Activated CD4-positive, alpha-beta T cell treated with anti-CD3 and anti-CD28 coated beads, Interleukin-2, amount 10 ng/mL, durations not matched to agents 7 days and 5 days (primary cell): ENCODE measurements around the gene MAML3. TPM values are rescaled to one million over a fixed set of nuclear protein-coding genes. Genes with fewer than 3 reads are reported as not detected.

Experiments used
- CTCF ChIA-PET: fragments of 350-600 bp; sonication (Branson Sonifier 250); formaldehyde crosslinking; loops from one replicate; lab custom pipeline; 2021; ENCODE audit warnings: antibody characterized with exemption; lab: Charles Lee
- POLR2A ChIA-PET: fragments of 350-600 bp; sonication (Branson Sonifier 250); formaldehyde crosslinking; loops from one replicate; lab custom pipeline; 2021; ENCODE audit warnings: antibody characterized with exemption; lab: Charles Lee
- DNase-seq: peaks from one replicate; pipeline ENCODE4 v3.0.0-alpha.2; 2020
- H3K27ac Mint-ChIP-seq: one replicate; pipeline ENCODE4 v1.8.0; 2021; ENCODE audit warnings: mild to moderate bottlenecking, moderate library complexity, mixed read lengths
- H3K27me3 Mint-ChIP-seq: one replicate; pipeline ENCODE4 v1.8.0; 2021; ENCODE audit warnings: mixed read lengths
- H3K36me3 Mint-ChIP-seq: one replicate; pipeline ENCODE4 v1.8.0; 2021; ENCODE audit warnings: low read depth, mixed read lengths
- H3K4me1 Mint-ChIP-seq: one replicate; pipeline ENCODE4 v1.8.0; 2021; ENCODE audit warnings: mixed read lengths
- H3K4me3 Mint-ChIP-seq: one replicate; pipeline ENCODE4 v1.8.0; 2021; ENCODE audit warnings: mild to moderate bottlenecking, moderate library complexity, mixed read lengths
- H3K9me3 Mint-ChIP-seq: one replicate; pipeline ENCODE4 v1.8.0; 2021; ENCODE audit warnings: mixed read lengths
- total RNA-seq, 2 experiments: library from RNA; stranded (reverse); gene quantifications; one replicate each; pipeline ENCODE4 v1.2.3, GENCODE V29; 2021

Gene MAML3
- total RNA-seq, 2 experiments from 2014 or later = 2.0 to 2.2 TPM

DNA sequence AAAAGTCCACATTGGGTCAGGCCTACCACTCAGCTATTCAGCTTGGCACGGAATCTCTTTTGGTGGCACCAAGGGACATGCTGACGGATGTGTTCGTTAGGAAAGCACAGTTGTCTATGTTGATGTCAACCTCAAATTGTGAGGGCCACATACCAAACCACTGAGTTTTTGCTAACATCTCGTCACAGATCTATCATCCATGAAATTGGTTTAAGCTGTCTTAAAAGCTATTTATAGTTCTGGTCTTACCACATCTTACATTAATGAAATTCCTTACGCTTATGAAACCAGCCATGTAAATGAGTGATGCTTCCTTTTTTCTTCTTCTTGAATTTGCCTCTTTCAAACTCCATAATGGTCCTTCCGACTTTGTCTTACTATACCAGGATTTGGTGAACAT lies 386.8 kb downstream of the MAML3 start:
- CTCF ChIA-PET = no interaction called here
- Mint-ChIP-seq H3K27me3 (no peaks in the 10 kb centered on the region), H3K4me3 (no peak overlapping the region), H3K27ac (no peak overlapping the region), H3K4me1 (no peaks in the 10 kb centered on the region), H3K9me3 (no peaks in the 10 kb centered on the region), H3K36me3 (no peaks in the 10 kb centered on the region)
- no peak for DNase-seq
- POLR2A ChIA-PET = no interaction called here

DNA sequence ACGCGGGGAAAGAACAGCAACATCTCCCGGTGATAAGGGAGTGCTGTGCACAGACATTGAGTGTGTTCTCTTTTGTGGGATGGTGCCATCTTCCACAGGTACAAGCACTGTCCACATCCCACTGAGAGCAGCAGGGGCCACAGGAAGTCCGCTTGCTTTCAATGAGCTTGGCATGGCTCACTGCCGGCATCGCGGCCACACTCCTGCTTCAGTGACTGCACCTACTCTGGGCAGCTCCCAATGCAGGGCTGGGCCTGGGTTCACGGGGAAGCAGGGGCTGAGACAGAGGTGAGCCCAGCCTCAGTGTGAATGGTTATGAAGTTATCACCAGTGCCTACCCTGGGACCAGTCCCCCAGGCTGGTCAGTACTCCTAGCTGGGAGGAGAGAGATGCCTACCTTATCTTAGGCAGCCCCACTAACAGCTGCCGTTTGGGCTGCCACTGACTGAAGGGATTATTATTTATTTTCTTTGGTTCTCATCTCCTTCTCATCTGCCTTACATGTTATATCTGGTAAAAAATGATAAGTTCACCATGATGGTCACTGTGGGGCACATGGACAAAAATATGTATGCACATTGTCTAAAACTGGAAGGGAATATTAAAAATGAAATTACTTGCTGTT lies 389.2 kb downstream of the MAML3 start:
- DNase-seq = no peak
- no peaks in the 10 kb centered on the region for H3K36me3 Mint-ChIP-seq

GRCh38 chr4:139764182-139764581 lies 389.8 kb downstream of the MAML3 start:
- no peak overlapping the region for H3K27ac Mint-ChIP-seq
- DNase-seq = no peak
- ChIA-PET POLR2A (no interaction called here), CTCF (no interaction called here)
- H3K9me3 Mint-ChIP-seq = no peaks in the 10 kb centered on the region
- H3K4me3 Mint-ChIP-seq = no peak overlapping the region
- H3K36me3 Mint-ChIP-seq = no peaks in the 10 kb centered on the region
- no peaks in the 10 kb centered on the region for H3K4me1 Mint-ChIP-seq
- no peaks in the 10 kb centered on the region for H3K27me3 Mint-ChIP-seq

More for the DNA sequence above, 389.2 kb downstream of the MAML3 start:
- no peak overlapping the region for H3K27ac Mint-ChIP-seq
- no peaks in the 10 kb centered on the region for H3K27me3 Mint-ChIP-seq
- H3K9me3 Mint-ChIP-seq = no peaks in the 10 kb centered on the region
- POLR2A ChIA-PET = no interaction called here
- no peaks in the 10 kb centered on the region for H3K4me1 Mint-ChIP-seq
- no peak overlapping the region for H3K4me3 Mint-ChIP-seq
- CTCF ChIA-PET = no interaction called here

DNA sequence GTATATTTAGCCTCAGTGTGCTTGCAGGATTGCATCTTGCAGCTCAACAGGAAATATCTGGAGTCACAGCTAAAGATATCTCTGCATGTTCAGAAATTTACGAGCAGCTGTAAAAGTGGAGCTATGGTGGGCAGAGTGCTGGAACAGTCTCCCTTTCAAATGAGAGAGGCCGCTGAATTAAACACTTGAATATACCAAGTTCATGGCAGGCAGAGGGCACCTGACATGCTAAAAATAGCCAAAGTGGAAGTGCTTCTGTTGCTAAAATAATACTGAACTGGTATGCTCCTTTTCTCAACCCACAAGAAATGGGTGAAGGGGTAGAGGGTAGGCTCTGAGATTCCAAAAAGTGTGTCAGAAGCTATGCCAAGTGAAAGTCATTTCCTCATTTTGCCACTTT lies 390.3 kb downstream of the MAML3 start:
- Mint-ChIP-seq H3K4me3 (no peak overlapping the region), H3K27ac (no peak overlapping the region), H3K36me3 (no peaks in the 10 kb centered on the region), H3K4me1 (no peaks in the 10 kb centered on the region), H3K9me3 (no peaks in the 10 kb centered on the region), H3K27me3 (no peaks in the 10 kb centered on the region)
- ChIA-PET CTCF (no interaction called here), POLR2A (no interaction called here)
- DNase-seq = no peak

GRCh38 chr4:139763205-139763604 lies 390.8 kb downstream of the MAML3 start:
- Mint-ChIP-seq H3K4me3 (no peak overlapping the region), H3K4me1 (no peaks in the 10 kb centered on the region), H3K36me3 (no peaks in the 10 kb centered on the region), H3K27ac (no peak overlapping the region), H3K9me3 (no peaks in the 10 kb centered on the region), H3K27me3 (no peaks in the 10 kb centered on the region)
- DNase-seq = no peak
- CTCF ChIA-PET = no interaction called here
- POLR2A ChIA-PET = no interaction called here

GRCh38 chr4:139762720-139763119 lies 391.3 kb downstream of the MAML3 start:
- no peaks in the 10 kb centered on the region for H3K4me1 Mint-ChIP-seq
- no peaks in the 10 kb centered on the region for H3K9me3 Mint-ChIP-seq
- ChIA-PET POLR2A (no interaction called here), CTCF (no interaction called here)
- DNase-seq = no peak
- no peak overlapping the region for H3K27ac Mint-ChIP-seq
- H3K36me3 Mint-ChIP-seq = no peaks in the 10 kb centered on the region
- H3K27me3 Mint-ChIP-seq = no peaks in the 10 kb centered on the region
- no peak overlapping the region for H3K4me3 Mint-ChIP-seq

GRCh38 chr4:139761461-139761860 lies 392.5 kb downstream of the MAML3 start:
- H3K4me3 Mint-ChIP-seq = no peak overlapping the region

GRCh38 chr4:139760567-139760966 lies 393.4 kb downstream of the MAML3 start:
- ChIA-PET POLR2A (no interaction called here), CTCF (interaction anchor here (1.0 to 1.3 kb wide), 2 partner anchors 9 to 15 kb away, joined by 3 to 4 read pairs; no protein-coding TSS in a partner anchor)
- Mint-ChIP-seq H3K9me3 (no peaks in the 10 kb centered on the region), H3K27ac (no peak overlapping the region), H3K36me3 (no peaks in the 10 kb centered on the region), H3K27me3 (no peaks in the 10 kb centered on the region), H3K4me1 (no peaks in the 10 kb centered on the region), H3K4me3 (no peak overlapping the region)
- DNase-seq = no peak

More at GRCh38 chr4:139761461-139761860, 392.5 kb downstream of the MAML3 start:
- CTCF ChIA-PET = interaction anchor here (0.6 to 1.3 kb wide), 4 partner anchors 9 to 264 kb away, joined by 3 to 4 read pairs (median 4); no protein-coding TSS in a partner anchor
- no peaks in the 10 kb centered on the region for H3K9me3 Mint-ChIP-seq
- no peak overlapping the region for H3K27ac Mint-ChIP-seq
- no peaks in the 10 kb centered on the region for H3K27me3 Mint-ChIP-seq
- no peaks in the 10 kb centered on the region for H3K36me3 Mint-ChIP-seq
- no peaks in the 10 kb centered on the region for H3K4me1 Mint-ChIP-seq
- DNase-seq = no peak
- POLR2A ChIA-PET = no interaction called here

DNA sequence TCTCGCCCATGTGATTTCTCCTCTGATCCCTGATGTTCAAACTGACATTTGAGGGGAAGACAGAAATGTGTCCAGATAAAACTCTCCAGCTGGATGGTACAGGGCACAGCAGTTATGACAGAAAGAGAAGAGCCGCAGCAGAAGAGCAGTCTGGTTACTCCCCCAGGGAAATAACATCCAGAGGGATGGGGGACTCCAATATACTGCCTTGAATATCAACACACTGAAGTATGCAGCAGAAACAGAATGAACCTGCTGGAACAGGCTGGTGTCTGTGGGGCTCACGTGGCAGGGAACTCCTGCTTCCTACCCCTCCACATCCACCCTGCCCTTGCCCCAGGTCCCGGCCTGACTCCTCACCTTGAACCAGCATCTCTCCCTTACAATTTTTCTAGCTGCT lies 394.9 kb downstream of the MAML3 start:
- no peaks in the 10 kb centered on the region for H3K27me3 Mint-ChIP-seq
- ChIA-PET POLR2A (no interaction called here), CTCF (no interaction called here)
- no peak overlapping the region for H3K27ac Mint-ChIP-seq
- H3K9me3 Mint-ChIP-seq = no peaks in the 10 kb centered on the region
- H3K4me1 Mint-ChIP-seq = no peaks in the 10 kb centered on the region
- H3K4me3 Mint-ChIP-seq = no peak overlapping the region
- DNase-seq = no peak
- no peaks in the 10 kb centered on the region for H3K36me3 Mint-ChIP-seq

DNA sequence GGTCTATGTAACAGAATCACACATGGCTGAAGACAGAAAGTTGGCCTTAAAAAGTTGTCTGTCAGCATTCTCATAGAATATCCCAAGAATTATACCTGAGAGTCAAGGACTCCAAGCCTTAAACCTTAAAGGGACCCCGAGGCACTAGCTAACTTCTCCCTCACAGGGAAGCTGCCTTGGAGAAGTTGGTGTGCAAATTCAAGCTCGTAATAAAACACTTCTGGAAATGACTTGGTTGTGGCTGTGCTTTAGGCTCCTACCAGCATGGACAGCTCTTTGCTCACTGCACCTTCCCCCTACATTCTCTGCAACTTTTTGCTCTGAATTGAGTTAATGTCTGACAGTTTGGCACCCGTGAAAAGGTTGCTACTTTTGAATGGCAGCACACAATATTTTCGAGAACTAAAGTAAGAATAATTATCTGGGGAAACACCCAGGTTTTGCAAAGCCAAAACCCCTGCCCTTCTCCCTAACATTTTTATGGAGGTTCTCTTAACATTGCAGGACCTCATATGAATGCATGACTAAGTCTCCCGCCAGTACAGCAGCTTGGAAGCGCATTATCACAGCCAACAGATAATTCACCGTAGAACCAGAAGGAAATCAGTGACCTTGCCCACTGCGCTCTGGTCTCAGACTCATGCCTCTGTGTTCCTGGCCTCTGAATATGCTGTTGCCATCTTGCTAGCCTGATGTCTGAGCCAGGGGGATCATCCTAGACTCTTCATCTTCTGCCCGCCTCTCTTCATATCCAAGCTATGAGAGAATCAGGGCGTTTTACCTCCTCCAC lies 397.4 kb downstream of the MAML3 start:
- H3K4me3 Mint-ChIP-seq = no peak overlapping the region
- ChIA-PET POLR2A (no interaction called here), CTCF (no interaction called here)
- no peak overlapping the region for H3K27ac Mint-ChIP-seq
- no peaks in the 10 kb centered on the region for H3K27me3 Mint-ChIP-seq
- no peaks in the 10 kb centered on the region for H3K4me1 Mint-ChIP-seq
- H3K9me3 Mint-ChIP-seq = no peaks in the 10 kb centered on the region
- no peak for DNase-seq
- no peaks in the 10 kb centered on the region for H3K36me3 Mint-ChIP-seq

DNA sequence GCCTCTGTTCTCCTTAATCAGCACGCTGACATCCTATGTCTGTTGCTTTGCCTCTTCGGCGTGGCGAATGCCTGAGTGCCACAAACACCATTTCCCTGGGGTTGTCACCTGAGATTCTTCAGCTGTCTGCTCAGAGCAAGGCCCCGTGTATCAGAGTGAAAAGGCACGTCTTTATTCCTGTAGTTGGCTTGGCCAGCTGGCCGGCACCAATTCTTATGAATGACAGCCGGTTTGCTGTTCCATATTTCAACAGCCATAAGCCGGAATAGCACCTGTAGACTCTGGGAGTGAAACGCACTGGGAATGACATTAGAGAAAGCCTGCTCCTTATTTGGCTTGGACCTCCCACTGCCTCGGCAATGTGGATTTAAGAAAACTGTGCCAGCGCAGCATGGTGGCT lies 399.0 kb downstream of the MAML3 start:
- POLR2A ChIA-PET = no interaction called here
- CTCF ChIA-PET = no interaction called here
- Mint-ChIP-seq H3K4me3 (no peak overlapping the region), H3K4me1 (no peaks in the 10 kb centered on the region), H3K9me3 (no peaks in the 10 kb centered on the region), H3K36me3 (no peaks in the 10 kb centered on the region), H3K27ac (no peak overlapping the region), H3K27me3 (no peaks in the 10 kb centered on the region)
- DNase-seq = no peak

GRCh38 chr4:139753686-139754085 lies 400.3 kb downstream of the MAML3 start:
- H3K36me3 Mint-ChIP-seq = no peaks in the 10 kb centered on the region
- no peak overlapping the region for H3K27ac Mint-ChIP-seq
- ChIA-PET CTCF (no interaction called here), POLR2A (no interaction called here)
- H3K4me3 Mint-ChIP-seq = no peak overlapping the region
- no peaks in the 10 kb centered on the region for H3K27me3 Mint-ChIP-seq
- H3K9me3 Mint-ChIP-seq = no peaks in the 10 kb centered on the region
- peaks cover 4% of the 10 kb centered on the region for H3K4me1 Mint-ChIP-seq
- DNase-seq = no peak

GRCh38 chr4:139749835-139750498 lies 404.0 kb downstream of the MAML3 start:
- ChIA-PET POLR2A (no interaction called here), CTCF (interaction anchor here (0.7 to 1.0 kb wide), 3 partner anchors 93 to 511 kb away, joined by 3 read pairs; no protein-coding TSS in a partner anchor)
- no peaks in the 10 kb centered on the region for H3K36me3 Mint-ChIP-seq
- H3K9me3 Mint-ChIP-seq = no peaks in the 10 kb centered on the region
- no peak overlapping the region for H3K27ac Mint-ChIP-seq
- no peaks in the 10 kb centered on the region for H3K27me3 Mint-ChIP-seq
- no peak overlapping the region for H3K4me3 Mint-ChIP-seq
- peaks cover 8% of the 10 kb centered on the region for H3K4me1 Mint-ChIP-seq
- no peak for DNase-seq
